ENCODE results near the gene QRFPR.

GRCh38 chr4:121306931-121307330 lies 73.9 kb downstream of the QRFPR start:
- TF ChIP-seq CTCF (IDR thresholded peaks at IDR 0.05) (no peak), POLR2A (IDR thresholded peaks at IDR 0.05) (no peak)

Measured in testis (tissue), 2 donors.